Measurements from ENCODE around the gene CACNG6.

The CACNG6 gene

GRCh38 chr19:53969366-53969765 is 22.1 kb upstream of the CACNG6 start:
- DNase-seq: no peak

GRCh38 chr19:53971673-53972072 is 19.8 kb upstream of the CACNG6 start:
- DNase-seq: no peak

GRCh38 chr19:53977429-53977990 is 13.9 kb upstream of the CACNG6 start:
- DNase-seq: peak; percentile 10

DNA sequence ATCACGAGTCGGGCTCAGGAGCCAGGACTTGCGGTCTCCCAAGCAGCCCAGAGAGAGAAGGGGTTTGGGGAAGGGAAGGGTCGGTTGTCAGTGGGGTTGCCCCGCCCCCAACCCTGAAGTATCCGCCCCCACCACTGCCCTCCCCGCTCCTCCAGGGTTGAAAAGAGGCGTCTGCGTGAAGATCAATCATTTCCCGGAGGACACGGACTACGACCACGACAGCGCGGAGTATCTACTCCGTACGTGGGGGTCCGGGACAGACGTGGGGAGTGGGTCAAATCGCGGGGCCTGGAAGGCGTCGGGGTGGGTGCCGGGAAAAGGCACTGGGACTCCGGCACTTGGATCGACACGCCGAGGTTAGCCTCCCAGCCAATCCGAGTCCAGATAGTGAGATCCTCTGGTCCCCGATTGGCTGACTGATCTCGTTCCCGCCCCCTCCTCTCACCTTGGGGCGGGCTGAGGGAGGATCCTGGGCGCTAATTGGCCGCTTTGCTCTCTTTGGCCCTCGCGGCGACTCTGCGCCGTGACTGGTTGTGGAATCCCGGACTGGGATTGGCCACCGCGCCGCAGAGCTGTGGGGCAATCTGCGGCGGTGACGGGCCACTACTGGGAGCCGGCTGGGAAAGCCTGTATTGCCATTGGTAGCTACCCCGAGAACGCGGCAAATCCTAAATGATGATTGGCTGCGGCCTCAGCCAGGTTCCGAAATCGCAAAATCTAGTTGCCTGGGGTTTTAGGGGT is 13.3 kb upstream of the CACNG6 start:
- DNase-seq: no peak

DNA sequence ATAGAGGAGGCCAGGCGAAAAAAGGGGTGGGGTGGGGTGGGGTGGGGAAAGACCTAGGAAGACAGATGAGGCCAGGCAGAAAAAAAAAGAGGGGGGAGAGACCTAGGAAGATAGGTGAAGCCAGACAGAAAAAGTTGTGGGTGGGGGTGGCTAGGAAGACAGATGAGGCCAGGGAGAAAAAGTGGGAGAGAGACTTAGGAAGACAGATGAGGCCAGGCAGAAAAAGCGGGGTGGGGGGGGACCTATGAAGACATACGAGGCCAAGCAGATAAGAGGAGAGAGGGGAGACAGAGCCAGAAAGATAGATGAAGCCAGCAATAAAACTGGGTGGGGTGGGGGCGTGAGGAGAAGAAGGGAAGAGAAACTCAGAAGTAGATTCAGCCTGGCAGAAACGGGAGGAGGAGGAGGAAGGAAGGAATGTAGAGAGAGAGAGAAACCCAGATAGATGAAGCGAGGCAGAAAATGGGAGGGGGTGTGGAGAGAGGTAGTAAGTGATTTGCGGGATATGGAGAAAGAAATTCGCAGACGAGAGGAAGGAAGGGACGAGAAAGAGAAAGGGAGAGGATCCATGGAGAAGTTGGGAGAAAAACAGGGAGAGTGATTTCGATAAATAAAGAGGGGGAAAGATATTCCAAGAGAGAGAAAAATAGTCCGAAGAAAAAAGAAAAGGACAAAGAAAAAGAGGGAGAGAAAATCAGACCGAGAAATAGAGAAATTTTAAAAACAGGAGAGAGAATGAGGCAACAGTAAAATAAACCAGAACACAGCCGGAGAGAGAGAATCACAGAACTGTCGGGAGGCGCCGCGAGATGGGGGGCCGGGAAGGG is 12.2 kb upstream of the CACNG6 start:
- no peak for DNase-seq

DNA sequence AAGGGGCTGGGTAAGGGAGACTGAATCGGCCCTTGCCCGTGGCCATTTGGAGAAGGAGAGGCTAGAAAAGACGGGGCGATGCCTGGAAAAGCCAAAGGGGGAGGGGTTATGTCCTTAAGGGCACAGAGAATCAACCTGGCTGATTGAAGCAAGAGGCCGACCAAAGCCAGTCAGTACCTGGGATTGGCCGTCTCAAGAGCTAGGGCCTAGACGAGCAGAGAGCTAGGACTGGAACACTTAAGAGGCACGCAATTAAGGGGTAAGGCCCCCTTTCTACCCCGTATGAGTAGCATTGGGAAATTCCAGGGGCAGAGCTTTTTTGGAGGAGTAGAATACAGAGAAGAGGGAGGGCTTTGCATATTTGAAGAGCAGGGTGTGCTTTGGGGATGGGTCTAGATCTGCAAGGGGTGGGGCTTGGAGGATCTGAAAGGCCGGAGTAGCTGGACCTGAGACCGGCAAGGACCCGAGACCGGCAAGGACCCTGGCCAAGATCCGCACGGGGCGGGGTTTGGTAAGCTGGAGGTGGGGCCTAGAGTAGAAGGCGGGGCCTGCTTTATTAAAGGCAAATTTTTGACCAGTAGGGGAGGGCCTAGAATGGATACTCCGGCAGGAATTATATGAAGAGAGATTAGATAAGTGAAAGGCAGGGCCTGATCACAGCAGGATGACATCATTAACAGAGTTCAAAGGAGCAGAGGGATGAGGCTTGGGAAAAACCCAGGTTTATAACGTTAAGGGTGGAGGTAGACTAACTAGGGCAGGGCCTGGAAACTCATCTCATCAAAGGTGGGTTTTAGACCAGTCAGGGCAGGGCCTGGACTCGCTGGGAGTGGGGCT is 10.7 kb upstream of the CACNG6 start:
- DNase-seq: no peak

GRCh38 chr19:53981376-53981951 is 10.0 kb upstream of the CACNG6 start:
- no peak for DNase-seq

DNA sequence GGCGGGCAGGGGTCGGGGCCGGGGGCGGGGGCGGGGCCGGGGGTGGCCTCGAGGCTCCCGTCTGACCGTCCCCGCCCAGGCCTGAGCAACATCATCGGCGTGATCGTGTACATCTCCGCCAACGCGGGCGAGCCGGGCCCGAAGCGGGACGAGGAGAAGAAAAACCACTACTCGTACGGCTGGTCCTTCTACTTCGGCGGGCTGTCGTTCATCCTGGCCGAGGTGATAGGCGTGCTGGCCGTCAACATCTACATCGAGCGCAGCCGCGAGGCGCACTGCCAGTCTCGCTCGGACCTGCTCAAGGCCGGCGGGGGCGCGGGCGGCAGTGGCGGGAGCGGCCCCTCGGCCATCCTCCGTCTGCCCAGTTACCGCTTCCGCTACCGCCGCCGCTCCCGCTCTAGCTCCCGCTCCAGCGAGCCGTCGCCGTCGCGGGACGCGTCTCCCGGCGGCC is 9.4 kb upstream of the CACNG6 start:
- DNase-seq: no peak

- no peak for DNase-seq
Observed at GRCh38 chr19:53982611-53983010, 8.8 kb upstream of the CACNG6 start.

DNA sequence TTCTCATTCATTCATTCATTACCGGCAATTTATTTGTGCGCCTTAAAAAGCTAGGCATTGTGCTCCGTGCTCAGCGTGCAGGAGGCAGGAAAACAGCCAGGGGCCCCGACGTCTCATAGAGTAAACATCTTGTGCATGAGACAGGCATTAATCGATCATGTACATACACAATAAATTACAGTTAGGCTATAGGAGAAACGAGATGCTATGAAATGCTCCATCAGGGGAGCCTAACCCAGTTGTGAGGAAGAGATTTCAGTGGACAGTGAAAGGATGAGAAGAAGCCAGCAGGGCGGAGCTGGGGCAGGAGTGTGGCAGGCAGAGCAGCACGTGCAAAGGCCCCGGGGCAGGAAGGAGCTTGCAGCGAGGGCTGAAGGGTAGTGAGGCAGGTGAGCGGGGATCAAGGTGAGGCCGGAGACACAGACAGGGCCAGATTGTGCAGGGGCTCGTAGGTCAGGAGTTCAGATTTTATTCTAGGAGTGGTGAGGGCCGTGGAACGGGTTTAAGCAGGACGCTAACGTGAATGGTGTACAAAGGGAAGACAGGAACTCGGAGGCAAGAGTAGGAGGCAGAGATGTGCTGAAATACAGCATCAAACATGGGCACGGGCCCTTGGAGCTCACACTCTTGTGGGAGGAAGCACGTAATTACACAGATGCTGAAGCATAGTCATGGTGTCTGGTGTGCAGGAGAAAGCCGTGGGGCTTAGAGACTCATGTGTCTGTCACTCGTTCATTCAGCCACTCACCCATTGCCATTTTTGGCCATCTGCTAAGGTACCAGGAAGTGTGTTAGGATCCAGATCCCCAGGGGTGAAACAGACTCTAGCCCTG is 7.8 kb upstream of the CACNG6 start:
- DNase-seq: no peak

DNA sequence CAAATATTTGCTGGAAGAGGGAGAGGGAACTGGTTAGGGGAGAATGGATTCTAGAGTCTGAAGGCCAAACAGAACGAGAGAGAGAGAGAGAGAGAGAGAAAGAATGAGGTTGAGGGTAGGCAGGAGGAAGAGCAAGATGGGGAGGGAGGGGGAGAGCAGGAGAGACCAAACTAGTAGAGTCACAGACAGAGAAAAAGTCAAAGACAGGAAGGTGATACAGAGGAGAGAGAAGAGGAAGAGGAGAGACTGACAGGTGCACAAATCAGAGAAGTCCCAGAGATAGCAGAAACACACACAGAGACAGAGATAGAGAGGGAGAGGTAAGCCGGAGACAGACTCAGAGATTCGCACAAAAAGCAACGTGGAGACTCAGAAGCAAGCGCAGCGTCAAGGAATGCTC is 5.6 kb upstream of the CACNG6 start:
- no peak for DNase-seq

GRCh38 chr19:53988981-53989380 is 2.5 kb upstream of the CACNG6 start:
- no peak for DNase-seq

- no peak for DNase-seq
Observed at GRCh38 chr19:53989600-53990533, 1.6 kb upstream of the CACNG6 start.

DNA sequence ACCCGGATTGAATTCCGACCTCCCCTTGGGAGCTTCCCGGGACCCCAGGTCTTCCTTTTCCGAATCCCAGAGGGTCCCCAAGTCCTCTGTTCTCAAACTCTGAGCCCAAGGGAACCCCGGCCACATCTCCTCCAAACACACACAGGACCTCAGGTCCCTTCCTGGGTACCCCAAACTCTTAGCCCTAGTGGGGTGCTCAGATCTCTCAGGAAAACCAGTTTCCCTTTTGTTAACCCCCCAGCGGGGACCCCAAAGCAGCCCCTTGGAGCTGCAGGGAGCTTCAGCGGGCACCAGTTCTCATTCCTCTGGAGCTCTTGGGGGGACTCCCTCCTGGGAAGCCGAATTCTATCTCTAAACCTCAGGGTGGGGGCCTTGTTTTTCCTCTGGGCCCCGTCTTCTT is 774 bp downstream of the CACNG6 start:
- DNase-seq: no peak

DNA sequence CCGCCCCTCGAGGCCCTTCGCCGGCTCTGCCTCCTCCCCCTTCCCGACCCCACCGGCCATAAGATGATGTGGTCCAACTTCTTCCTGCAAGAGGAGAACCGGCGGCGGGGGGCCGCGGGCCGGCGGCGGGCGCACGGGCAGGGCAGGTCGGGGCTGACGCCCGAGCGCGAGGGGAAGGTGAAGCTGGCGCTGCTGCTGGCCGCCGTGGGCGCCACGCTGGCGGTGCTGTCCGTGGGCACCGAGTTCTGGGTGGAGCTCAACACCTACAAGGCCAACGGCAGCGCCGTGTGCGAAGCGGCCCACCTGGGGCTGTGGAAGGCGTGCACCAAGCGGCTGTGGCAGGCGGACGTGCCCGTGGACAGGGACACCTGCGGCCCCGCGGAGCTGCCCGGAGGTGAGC is 1.4 kb downstream of the CACNG6 start:
- DNase-seq: no peak

GRCh38 chr19:53993448-53993847 is 2.0 kb downstream of the CACNG6 start:
- no peak for DNase-seq

- DNase-seq: no peak
Observed at GRCh38 chr19:53994811-53995210, 3.4 kb downstream of the CACNG6 start.

DNA sequence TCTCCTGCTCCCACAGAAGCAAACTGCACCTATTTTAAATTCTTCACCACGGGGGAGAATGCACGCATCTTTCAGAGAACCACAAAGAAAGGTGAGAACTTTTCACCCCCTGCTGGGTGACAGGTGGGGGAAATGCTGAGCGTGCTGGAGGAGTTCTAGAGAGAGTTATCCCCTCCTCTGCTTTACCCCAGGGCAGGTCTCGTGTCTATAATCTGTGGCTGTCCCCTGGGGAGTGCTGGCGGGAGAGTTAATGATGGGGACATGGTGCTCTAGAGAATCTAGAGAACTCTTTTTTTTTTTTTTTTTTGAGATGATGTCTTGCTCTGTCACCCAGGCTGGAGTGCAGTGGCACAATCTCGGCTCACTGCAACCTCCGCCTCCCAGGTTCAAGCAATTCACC is 6.8 kb downstream of the CACNG6 start:
- DNase-seq: no peak

DNA sequence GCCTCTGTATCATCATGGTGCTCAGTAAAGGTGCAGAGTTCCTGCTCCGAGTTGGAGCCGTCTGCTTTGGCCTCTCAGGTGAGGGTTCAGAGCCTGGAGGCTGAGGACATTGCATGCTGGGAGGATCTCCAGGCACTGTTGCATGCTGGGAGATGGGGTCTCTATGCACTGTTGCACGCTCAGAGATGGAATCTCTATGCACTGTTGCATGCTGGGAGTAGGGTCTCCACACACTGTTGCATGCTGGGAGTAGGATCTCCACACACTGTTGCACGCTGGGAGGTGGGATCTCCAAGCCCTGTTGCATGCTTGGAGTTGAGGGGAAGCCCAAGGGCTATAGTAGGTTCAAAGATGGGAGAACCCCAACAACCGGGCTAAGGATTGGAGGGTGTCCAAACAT is 8.3 kb downstream of the CACNG6 start:
- no peak for DNase-seq

DNA sequence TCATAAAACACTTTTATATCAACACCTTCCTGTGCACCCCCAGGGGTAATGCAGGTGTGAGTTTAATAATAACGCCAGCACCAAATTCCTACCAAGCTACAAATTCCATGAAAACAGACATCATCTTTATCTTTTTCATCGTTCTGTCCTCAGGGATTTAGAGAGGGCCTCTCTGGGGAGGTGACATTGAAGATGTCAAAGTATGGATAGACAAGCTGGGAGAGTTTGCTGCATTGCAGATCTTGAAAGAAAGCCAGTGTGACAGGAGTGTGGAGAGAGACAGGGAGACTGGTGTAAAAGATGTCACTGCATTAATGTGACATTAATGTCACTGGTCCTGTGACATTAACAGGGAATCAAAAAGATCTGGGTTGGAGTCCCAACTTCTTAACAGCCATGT is 10.1 kb downstream of the CACNG6 start:
- DNase-seq: no peak
